Hepatocyte (in vitro differentiated cells): ENCODE measurements around the gene POLR1C.

Experiments
- EZH2 ChIP-seq: fragments of 200-600 bp; sonication (generic); IDR thresholded peaks from 2 replicates; pipeline ENCODE4 v1.6.1; 2016; ENCODE audit warnings: antibody characterized with exemption, mild to moderate bottlenecking, borderline replicate concordance
- TF ChIP-seq, protein P1 (sequence below): fragments of 200-600 bp; sonication (generic); IDR thresholded peaks from 2 replicates; pipeline ENCODE4 v1.5.1; 2016; ENCODE audit warnings: antibody characterized with exemption, mild to moderate bottlenecking; ENCODE audit not compliant: poor library complexity

GRCh38 chr6:43503443-43503842 is 13.4 kb upstream of the POLR1C start:
- TF ChIP-seq, protein P1, sequence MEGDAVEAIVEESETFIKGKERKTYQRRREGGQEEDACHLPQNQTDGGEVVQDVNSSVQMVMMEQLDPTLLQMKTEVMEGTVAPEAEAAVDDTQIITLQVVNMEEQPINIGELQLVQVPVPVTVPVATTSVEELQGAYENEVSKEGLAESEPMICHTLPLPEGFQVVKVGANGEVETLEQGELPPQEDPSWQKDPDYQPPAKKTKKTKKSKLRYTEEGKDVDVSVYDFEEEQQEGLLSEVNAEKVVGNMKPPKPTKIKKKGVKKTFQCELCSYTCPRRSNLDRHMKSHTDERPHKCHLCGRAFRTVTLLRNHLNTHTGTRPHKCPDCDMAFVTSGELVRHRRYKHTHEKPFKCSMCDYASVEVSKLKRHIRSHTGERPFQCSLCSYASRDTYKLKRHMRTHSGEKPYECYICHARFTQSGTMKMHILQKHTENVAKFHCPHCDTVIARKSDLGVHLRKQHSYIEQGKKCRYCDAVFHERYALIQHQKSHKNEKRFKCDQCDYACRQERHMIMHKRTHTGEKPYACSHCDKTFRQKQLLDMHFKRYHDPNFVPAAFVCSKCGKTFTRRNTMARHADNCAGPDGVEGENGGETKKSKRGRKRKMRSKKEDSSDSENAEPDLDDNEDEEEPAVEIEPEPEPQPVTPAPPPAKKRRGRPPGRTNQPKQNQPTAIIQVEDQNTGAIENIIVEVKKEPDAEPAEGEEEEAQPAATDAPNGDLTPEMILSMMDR: no peak
- TF ChIP-seq EZH2: no peak
